ENCODE results near the gene KRT33B. TPM values are rescaled to one million over a fixed set of nuclear protein-coding genes. Genes with fewer than 3 reads are reported as not detected.

The KRT33B gene
- total and polyA plus RNA-seq, 2 of the 8 experiments (the other 6 are each of a cell fraction or from before 2014, with no cell fraction given), result not detected

GRCh38 chr17:41331606-41332005 is 38.0 kb downstream of the KRT33B start (continued):
- TF ChIP-seq ASH2L (IDR thresholded peaks at IDR 0.05; ENCODE audit: low read length), result no peak
- TF ChIP-seq PHF8 (conservative IDR thresholded peaks at IDR 0.05; ENCODE audit: low read depth, low read length), result no peak
- TF ChIP-seq TCF12 (IDR thresholded peaks at IDR 0.05; ENCODE audit: low read depth, low read length), result no peak
- no peak for TF ChIP-seq SUZ12 (IDR thresholded peaks at IDR 0.05; ENCODE audit: low read length)
- TF ChIP-seq RAD21 (IDR thresholded peaks at IDR 0.05 in 1 of 2, conservative IDR thresholded peaks at IDR 0.05 in 1 of 2; ENCODE audit: low read depth in 2 of 2, low read length in 2 of 2), result no peak
- no peak for TF ChIP-seq NANOG (IDR thresholded peaks at IDR 0.05; ENCODE audit: insufficient read depth, low read depth, low read length, poor library complexity, severe bottlenecking)
- TF ChIP-seq RXRA (IDR thresholded peaks at IDR 0.05; ENCODE audit: insufficient read depth, low read depth, low read length), result no peak
- TF ChIP-seq NRF1 (IDR thresholded peaks at IDR 0.05; ENCODE audit: low read depth, low read length), result no peak
- TF ChIP-seq POU5F1 (IDR thresholded peaks at IDR 0.05; ENCODE audit: low read depth, low read length), result no peak
- TF ChIP-seq SIRT6 (IDR thresholded peaks at IDR 0.05; ENCODE audit: low read length), result no peak
